ENCODE data around the gene RPS6KA4.

RPS6KA4 gene

DNA sequence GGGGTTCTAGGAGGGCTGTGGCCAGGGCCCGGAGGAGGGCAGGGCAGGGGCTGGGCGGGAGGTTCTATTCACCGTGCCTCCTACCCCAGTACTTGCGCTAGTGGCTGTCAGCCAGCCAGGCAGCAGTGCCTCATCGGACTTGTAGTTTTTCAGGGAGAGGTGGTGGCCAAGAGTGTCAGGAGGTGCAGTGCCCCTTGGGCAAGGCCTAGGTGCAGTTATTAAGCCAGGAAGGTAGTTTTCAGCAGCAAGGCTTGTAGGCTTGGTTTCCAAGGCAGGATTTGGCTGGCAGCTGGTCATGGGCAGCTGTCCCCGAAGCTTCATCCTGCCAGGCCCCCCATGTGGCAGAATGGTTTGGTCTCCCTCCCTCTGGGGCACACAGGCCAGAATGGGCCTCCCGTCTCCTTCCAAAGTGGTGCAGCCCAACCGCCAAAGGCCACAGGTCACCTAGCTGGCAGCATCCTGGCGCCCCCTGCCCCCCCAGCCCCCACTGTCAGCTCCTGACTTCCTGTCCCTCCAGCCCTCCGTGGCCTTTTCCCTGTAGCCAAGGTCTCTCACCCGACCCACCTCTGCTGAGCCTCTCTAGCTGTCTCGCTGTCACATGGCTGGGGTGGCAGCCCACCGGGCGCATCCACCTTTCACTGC, 10.5 kb upstream of the RPS6KA4 start:
- no peak for DNase-seq (ENCODE audit: low spot score)

DNA sequence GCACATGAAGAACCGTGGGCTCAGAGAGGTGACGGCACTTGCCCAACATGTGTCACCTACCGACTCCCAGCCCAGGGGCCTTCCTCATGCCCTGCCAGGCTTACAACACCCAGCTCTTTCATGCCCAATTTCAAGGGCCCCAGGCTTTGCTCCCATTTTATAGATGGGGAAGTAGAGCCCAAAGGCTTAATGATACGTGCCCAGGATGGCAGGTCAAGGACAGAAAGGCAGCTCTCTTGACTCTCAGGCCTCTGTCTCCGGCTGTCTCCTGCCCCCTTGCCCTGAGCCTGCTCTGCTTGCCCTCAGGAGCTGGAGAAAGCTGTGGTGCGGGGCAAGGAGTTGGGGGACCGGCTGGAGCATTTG, 10.0 kb upstream of the RPS6KA4 start:
- DNase-seq (ENCODE audit: low spot score) = no peak

DNA sequence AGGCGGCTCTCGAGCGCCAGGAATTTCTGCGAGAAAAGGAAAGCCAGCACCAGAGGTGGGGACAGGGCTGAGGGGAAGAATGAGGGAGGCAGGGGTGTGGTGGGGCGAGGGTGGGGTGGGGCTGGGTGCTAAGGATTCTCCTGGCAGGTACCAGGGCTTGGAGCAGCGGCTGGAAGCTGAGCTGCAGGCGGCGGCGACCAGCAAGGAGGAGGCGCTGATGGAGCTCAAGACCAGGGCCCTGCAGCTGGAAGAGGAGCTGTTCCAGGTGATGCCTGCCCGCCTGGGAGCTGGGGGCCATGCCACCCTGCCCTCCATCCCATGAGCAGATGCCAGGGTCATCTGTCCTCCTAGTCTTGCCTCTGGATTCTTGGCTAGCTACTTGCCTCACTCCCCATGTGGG, 9.6 kb upstream of the RPS6KA4 start:
- no peak for DNase-seq (ENCODE audit: low spot score)

DNA sequence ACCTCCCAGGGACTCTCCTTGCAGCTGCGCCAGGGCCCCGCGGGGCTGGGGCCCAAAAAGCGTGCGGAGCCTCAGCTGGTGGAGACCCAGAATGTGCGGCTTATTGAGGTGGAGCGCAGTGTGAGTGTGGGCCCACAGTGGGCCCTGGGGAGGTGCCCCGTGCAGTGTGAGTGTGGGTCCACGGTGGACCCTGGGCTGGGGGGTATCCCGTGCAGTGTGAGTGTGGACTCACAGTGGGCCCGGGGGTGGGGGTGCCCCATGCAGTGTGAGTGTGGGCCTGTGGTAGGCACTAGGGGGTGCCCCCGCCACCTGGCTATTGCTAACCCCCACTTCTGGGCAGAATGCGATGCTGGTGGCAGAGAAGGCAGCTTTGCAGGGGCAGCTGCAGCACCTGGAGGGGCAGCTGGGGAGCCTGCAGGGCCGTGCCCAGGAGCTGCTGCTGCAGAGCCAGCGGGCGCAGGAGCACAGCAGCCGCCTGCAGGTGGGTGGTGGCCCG, 7.8 kb upstream of the RPS6KA4 start:
- no peak for DNase-seq (ENCODE audit: low spot score)

DNA sequence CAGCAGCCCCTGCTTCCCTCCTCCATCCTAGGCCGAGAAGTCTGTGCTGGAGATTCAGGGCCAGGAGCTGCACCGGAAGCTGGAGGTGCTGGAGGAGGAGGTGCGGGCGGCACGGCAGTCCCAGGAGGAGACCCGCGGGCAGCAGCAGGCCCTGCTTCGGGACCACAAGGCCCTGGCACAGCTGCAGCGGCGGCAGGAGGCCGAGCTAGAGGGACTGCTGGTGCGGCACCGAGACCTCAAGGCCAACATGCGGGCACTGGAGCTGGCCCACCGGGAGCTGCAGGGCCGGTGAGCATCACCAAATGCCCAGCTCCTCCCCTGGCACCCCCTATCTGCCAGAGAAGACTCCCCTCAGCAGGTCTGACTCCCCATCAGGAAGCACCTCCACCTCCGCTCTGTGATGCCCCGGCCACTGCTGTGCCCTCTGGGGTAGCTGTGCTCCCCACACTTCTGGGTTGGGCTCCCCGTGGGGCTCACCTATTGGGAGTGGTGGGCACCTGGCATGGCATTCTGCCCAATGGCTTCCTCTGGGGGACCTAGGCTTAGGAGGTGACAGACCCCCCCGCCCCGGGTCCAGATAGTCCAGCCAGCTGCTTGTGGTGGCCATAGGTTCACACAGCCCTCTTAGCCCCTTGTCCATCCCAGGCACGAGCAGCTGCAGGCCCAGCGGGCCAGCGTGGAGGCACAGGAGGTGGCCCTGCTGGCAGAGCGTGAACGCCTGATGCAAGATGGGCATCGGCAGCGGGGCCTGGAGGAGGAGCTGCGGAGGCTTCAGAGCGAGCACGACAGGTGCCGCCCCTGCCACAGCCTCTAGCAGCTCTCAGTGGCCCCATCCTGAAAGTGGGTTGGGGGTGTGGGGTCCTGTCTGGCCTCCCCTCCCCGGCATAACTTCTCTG, 6.6 kb upstream of the RPS6KA4 start:
- DNase-seq (ENCODE audit: low spot score) = no peak

DNA sequence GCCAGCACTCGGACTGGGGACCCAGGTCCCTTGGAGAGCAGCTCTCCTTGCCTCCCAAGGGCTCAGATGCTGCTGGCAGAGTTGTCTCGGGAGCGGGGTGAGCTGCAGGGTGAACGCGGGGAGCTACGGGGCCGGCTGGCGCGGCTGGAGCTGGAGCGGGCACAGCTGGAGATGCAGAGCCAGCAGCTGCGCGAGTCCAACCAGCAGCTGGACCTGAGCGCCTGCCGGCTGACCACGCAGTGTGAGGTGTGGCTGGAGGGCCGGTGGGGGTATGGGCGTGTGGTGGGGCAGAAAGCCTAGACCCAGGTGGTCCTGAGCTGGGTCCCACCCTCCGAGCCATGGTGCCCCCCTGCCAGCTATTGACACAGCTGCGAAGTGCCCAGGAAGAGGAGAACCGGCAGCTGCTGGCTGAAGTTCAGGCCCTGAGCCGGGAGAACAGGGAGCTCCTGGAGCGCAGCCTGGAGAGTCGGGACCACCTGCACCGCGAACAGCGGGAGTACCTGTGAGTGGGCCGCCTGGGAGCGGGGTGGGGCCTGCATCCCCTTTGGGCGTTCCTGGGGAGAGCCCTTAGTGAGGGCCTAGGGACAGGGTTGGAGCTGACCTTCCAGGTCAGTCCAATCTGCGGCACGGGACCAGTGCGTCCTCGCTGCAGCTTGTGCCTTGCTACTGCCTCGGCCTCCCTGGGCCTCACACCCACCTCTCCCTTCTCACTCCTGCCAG, 5.8 kb upstream of the RPS6KA4 start:
- no peak for DNase-seq (ENCODE audit: low spot score)

DNA sequence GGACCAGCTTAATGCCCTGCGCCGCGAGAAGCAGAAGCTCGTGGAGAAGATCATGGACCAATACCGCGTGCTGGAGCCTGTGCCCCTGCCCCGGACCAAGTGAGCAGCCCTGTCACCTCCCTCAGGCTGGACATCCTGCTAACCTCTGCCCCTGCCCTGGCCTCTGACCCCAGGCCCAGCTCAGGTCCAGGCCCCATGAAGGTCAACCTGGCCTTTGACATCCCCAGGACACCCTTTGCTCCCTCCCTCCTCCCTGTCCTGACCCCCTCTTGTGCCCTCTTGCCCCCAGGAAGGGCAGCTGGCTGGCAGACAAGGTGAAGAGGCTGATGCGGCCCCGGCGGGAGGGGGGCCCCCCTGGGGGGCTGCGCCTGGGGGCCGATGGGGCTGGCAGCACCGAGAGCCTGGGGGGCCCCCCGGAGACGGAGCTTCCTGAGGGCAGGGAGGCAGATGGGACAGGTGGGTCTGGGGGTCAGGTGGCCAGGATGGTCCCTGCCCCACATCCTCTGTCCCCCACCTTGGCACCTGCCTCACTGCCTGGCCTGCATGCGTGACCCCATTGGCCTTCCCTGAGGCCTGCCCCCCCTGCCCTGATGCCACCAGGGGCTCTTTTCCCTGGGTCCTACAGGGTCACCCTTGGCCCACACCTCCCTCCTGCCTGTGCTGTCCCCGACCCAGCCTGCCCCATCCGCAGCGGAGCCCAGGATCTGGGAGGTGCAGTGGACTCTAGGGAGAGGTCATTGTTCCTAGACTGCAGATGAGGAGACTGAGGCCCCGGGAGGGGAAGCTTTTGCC, 5.1 kb upstream of the RPS6KA4 start:
- no peak for DNase-seq (ENCODE audit: low spot score)

DNA sequence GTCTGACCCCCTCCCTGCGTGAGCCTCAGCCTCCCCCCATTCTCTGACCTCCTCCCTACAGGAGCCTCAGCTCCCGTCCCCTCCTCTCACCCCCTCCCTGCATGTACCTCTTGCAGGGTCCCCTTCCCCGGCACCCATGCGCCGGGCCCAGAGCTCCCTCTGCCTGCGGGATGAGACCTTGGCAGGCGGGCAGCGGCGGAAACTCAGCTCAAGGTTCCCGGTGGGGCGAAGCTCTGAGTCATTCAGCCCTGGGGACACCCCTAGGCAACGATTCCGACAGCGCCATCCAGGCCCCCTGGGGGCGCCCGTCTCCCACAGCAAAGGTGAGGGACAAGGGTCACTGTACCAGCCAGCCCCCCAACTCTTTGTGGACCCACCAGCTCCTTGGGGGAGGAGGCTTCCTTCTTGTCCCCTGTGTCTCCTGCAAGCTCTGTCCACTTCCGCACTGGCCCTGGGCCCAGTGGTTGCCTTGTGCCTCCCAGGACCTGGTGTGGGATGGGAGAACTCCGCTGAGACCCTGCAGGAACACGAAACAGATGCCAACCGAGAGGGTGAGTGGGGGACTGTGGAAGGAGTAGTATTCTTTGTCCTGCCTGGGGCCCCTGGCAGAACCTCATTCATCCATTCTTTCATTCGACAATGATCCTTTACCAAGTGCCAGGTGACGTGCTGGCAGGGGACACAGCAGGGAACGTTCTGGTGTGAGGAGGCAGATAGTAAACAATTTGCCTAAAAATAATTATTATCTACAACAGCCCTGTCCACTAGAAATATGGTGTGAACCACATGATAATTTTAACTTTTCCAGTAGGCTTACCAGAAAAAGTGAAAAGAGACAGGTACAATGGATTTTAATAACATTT, 3.7 kb upstream of the RPS6KA4 start:
- peak; percentile 75 for DNase-seq (ENCODE audit: low spot score)

DNA sequence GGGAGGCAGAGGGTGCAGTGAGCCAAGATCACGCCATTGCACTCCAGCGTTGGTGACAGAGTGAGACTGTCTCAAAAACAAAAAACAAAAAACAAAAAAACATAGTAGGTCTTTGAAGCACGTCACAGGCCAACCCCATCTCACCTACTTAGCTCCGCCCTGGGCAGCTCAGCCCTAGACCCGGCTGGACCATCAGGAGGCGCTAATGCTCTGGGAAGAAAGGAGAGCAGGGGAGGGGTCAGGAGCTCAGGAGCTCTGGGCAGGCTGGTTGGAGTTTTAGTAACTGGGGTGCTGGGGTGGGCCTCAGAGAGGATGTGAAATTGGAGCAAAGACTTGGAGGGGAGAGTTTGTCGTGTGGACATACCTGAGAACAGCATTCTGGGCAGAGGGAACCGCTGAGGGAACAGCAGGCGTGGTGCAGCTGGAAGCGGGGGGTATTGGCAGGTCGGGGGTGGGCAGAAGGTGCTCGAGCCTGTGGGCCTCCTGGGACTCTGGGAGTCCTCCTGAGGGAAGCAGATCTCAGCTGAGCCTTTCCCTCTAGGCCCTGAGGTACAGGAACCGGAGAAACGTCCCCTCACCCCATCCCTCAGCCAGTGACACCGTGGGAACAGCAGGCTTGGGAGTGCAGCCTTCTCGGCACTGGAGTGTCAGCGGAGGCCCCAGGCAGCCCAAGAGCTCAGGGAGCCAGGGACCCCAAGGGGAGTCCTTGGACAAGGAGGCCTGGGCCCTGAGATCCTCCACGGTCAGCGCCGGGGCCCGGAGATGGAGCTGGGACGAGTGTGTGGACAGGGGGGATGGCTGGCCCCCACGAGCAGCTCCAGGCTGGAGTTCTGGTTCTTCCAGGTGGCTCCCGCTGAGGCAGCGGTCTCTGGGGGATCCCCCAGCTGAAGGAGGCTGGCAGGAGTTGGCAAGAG, 2.2 kb upstream of the RPS6KA4 start:
- DNase-seq (ENCODE audit: low spot score) = no peak

DNA sequence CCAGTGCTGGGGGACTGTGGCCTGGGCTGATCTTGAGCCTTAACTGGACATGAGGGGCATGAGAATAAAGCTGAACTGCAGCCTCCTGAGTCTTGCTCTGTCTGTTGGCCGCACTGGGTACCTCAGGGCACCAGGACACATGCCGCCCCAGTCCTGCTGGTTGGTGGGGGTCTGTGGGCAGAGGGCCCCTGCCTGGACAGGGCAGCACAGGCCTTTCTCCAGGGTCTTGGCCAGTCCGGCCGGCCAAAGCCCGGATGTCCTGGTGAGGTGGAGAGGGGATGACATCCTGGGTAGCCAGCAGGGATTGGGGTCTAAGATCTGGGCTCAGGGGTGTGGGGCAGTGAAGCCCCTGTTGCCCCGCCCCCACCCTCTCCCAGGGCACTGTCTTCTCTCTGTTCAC, 1.5 kb upstream of the RPS6KA4 start:
- DNase-seq (ENCODE audit: low spot score) = no peak

DNA sequence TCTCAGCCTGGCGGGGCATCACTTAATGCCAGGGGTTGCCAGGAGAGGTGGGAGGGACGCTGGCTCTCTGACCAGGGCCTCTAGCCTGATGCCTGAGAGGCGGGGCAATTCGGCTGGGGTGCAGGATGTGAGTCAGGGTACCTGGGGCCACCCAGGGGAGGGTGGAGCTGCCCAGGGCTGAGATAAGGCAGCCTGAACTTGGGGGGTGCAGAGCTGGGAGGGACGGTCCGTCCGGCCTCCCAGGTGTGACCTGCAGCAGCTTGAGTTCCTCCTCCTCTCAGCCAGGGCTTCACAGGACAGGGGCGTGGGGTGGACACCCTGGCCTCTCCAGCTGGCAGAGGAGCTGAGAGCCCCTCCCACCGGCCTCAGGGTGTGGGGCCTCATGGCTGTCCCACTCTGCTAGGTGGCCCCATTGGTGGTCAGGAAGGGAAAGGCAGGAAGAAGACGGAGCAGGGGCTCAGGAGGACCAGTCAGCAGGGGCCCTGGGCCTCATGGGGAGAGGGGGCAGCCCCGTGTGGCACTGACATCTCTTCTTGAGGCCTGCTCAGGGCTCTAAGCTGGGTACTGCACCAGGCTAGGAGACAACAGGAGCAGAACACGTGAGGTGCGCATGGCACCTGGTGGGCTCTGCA, 942 bp upstream of the RPS6KA4 start:
- DNase-seq (ENCODE audit: low spot score) = no peak

DNA sequence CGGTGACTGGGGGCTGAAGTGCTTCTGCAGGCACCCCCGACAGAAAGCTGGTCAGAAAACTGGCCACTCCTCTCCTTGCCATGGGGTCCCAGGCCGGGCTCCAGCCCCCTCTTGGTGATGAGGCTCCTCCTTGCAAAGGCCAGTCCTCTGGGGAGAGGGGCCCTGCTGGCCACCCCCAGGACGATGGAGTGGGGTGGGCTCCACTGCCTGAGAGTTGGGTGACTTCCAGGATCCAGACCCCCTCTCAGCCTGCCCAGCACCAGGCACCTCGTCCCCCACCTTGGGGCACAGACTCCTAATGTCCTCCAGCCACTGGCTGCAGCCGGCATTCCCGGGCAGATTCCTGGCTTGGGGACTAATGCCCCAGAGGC, 441 bp upstream of the RPS6KA4 start:
- no peak for DNase-seq (ENCODE audit: low spot score)

DNA sequence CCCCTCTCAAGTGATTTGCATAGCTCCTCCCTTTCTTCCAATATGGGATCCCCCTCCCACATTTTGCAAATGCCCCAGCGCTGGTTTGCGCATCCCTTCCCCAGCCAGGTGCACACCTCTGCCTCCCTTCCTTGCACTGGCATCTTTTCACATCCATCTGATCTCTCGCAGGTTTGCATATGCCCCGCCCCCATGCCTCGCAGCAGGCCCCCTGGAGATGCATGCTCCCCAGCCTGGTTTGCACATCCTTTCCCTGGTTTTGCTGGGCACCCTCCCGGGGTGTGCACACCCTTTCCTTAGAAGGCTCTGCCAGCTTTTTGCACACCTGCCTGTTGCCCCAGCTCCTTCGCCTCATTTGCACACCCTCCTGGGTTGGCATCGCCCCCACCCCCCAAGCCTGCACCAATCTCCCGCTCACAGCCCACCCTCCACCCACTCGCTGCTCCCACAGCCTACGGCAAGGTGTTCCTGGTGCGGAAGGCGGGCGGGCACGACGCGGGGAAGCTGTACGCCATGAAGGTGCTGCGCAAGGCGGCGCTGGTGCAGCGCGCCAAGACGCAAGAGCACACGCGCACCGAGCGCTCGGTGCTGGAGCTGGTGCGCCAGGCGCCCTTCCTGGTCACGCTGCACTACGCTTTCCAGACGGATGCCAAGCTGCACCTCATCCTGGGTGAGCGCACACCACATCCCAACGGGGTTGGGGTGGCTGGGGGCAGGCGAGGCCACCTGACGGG, 917 bp downstream of the RPS6KA4 start:
- DNase-seq (ENCODE audit: low spot score) = no peak

DNA sequence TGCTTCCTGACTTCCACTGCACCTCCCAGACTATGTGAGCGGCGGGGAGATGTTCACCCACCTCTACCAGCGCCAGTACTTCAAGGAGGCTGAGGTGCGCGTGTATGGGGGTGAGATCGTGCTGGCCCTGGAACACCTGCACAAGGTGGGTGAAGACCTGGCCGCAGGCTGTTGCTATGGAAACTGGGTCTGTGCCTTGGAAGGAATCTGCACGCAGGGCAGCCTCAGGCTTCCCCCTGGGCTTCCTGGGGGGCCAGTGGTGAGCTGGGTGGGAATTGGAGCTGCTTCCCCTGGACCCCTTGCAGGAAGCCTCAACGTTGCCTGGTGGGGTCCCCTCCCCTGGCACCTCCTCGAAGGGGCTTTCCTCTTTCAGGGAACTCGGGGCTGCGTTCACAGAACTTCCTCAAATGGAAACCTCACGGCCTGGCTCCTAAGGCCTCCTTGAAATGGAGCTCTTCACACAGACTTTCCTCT, 1.5 kb downstream of the RPS6KA4 start:
- DNase-seq (ENCODE audit: low spot score) = no peak

DNA sequence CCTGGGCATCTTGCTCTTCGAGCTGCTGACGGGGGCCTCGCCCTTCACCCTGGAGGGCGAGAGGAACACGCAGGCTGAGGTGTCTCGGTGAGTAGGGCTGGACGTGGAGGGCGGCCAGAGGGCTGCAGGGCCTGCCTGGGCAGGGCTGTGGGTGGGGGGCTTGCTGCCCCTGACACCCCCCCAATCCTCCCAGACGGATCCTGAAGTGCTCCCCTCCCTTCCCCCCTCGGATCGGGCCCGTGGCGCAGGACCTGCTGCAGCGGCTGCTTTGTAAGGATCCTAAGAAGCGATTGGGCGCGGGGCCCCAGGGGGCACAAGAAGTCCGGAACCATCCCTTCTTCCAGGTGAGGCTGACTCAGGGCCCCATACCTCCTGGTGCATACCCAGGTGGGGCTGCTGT, 2.7 kb downstream of the RPS6KA4 start:
- DNase-seq (ENCODE audit: low spot score) = no peak

DNA sequence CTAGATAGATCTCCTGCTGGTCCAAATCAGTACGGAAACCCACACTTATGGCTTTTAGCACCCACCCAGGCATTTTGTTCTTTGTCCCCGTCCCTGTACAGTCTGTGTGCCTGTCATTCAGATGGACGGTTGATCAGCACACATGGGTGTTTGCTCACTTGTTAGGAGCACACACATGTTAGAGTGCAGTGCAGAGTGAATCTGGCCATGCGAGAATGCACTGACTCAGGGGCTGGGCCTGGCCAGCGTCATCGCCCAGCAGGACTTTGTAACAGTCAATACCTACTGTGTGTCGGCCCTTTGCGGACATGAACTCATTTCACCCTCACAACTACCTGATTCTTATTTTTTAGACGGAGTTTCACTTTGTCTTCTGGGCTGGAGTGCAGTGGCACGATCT, 3.4 kb downstream of the RPS6KA4 start:
- DNase-seq (ENCODE audit: low spot score) = no peak

DNA sequence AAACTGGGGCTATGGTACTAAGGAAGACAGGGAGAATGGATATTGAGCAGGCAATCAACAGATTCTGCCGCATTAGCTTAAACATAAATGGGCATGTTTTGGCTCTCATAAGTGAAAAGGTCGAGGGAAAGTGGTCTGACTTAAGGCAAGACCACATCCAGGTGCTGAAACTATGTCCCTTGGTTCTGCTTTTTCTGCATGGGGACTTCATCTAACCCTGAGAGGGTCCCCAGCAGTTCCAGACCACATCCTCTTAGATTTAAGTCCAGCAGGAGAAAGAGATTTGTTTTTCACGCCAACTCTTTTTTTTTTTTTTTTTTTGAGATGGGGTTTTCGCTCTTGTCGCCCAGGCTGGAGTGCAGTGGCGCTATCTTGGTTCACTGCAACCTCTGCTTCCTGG, 5.5 kb downstream of the RPS6KA4 start:
- DNase-seq (ENCODE audit: low spot score) = no peak

DNA sequence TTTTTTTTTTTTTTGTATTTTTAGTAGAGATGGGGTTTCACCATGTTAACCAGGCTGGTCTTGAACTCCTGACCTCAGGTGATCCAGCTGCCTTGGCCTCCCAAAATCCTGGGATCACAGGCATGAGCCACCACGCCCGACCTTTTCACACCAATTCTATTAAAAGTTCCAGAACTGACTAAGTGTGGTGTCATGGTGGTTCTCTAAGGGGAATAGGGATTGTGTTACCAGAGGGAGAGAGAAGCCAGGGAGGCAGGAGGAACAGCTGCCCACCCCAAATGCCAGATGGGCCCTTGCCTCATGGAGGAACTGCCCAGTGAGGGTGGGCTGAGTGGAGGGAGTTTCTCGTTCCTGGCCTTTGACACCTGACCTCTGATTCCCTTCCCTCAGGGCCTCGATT, 5.9 kb downstream of the RPS6KA4 start:
- DNase-seq (ENCODE audit: low spot score) = no peak

DNA sequence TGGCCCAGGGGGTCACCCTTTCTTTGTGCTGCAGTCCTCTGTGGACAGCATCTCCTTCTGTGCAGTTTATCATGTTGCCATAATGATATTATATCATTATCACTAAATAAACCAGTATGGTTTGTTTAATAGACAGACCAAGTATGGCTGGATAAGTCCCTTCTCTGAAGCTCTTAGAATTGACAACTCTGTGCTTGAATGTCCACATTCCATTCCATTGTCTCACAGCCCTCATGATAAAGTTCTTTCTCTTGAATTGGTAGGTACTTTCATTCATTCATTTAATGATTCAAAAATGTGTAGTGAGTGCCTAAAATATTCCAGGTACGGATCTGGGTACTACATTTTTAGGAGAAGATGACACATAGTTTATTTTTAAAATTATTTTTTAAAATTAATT, 7.8 kb downstream of the RPS6KA4 start:
- DNase-seq (ENCODE audit: low spot score) = no peak

All from kidney capillary endothelial cell (primary cell).